HCT116 (cell line): ENCODE data around the gene CHST15. TPM values are rescaled to one million over a fixed set of nuclear protein-coding genes. Genes with fewer than 3 reads are reported as not detected.

Experiments used
- ATAC-seq: fragments of 200-7000 bp; cut with Tn5 transposase; 2 replicates; pipeline ENCODE4 v1.9.1; 2020; ENCODE audit warnings: mild to moderate bottlenecking, moderate library complexity
- BruUV-seq: library from RNA; stranded (reverse); fragments of 400-500 nt; replicated peaks from 2 replicates; lab custom pipeline; 2021; lab: Mats Ljungman, UMichigan
- CTCF ChIA-PET: fragments of 300-600 bp; sonication (Branson Sonifier 250); formaldehyde crosslinking; loops from one replicate; lab custom pipeline; 2021; ENCODE audit warnings: antibody characterized with exemption; lab: Charles Lee
- POLR2A ChIA-PET: fragments of 300-600, 350-600 bp; sonication (Branson Sonifier 250); formaldehyde crosslinking; loops from one replicate; lab custom pipeline; 2021; ENCODE audit warnings: antibody characterized with exemption; lab: Charles Lee
- RAD21 ChIA-PET, 2 experiments: fragments of 300-600 bp; sonication (Branson Sonifier 250); formaldehyde crosslinking; loops; one replicate each; lab custom pipeline; 2023; ENCODE audit warnings: low total read pairs in 2 of 2; ENCODE audit not compliant: uncharacterized antibody in 2 of 2, unreplicated experiment in 2 of 2, low non-redundant PET in 1 of 2; lab: Charles Lee
- DNase-seq: peaks from one replicate; pipeline ENCODE4 v3.0.0-alpha.2; 2010; ENCODE audit warnings: low read depth, low spot score
- H2AFZ ChIP-seq: fragments of 200-600 bp; shearing (Covaris generic), sonication (generic); 2 replicates; pipeline ENCODE4 v1.6.1; 2017; ENCODE audit warnings: low read depth, mixed run types, mixed read lengths, antibody characterized with exemption, low read length; ENCODE audit not compliant: poor library complexity, severe bottlenecking
- H3K27ac ChIP-seq: 2 replicates; pipeline ENCODE4 v1.5.1; 2012; ENCODE audit warnings: low read depth, low read length
- H3K27me3 ChIP-seq: fragments of 200-600 bp; sonication (generic); 2 replicates; pipeline ENCODE4 v1.6.1; 2016; ENCODE audit warnings: mixed run types, low read length, mixed read lengths; ENCODE audit not compliant: insufficient read depth
- H3K36me3 ChIP-seq, 2 experiments: fragments of 200-500 bp in 1 of 2; fragments of 200-600 bp in 1 of 2; sonication (Bioruptor generic) in 1 of 2; sonication (generic) in 1 of 2; 2 replicates each; pipeline versions ENCODE4 v1.5.1 to v1.6.1; 2014 to 2016; ENCODE audit warnings: low read length in 2 of 2, inconsistent platforms in 1 of 2, mixed read lengths in 1 of 2, mixed run types in 1 of 2; ENCODE audit not compliant: insufficient read depth in 2 of 2, control insufficient read depth in 1 of 2
- H3K4me1 ChIP-seq, 2 experiments: fragments of 200-600 bp in 1 of 2; sonication (generic) in 1 of 2; 2 replicates each; pipeline versions ENCODE4 v1.5.1 to v1.6.1; 2012 to 2017; ENCODE audit warnings: low read length in 2 of 2, inconsistent platforms in 1 of 2, mild to moderate bottlenecking in 1 of 2, mixed read lengths in 1 of 2, mixed run types in 1 of 2, moderate library complexity in 1 of 2; ENCODE audit not compliant: insufficient read depth in 2 of 2, control insufficient read depth in 1 of 2
- H3K4me2 ChIP-seq: fragments of 200-600 bp; sonication (generic); 2 replicates; pipeline ENCODE4 v1.6.1; 2017; ENCODE audit warnings: mixed run types, low read length, mixed read lengths
- H3K4me3 ChIP-seq, 2 experiments: fragments of 200-600 bp in 1 of 2; sonication (generic) in 1 of 2; replicated peaks in 1 of 2; 2 replicates each; pipeline ENCODE4 v1.5.1; 2011 to 2016; ENCODE audit warnings: low read length in 2 of 2, control low read depth in 1 of 2, low read depth in 1 of 2, mild to moderate bottlenecking in 1 of 2, mixed read lengths in 1 of 2, mixed run types in 1 of 2
- H3K79me2 ChIP-seq: fragments of 200-600 bp; sonication (generic); 2 replicates; pipeline ENCODE4 v1.6.1; 2017; ENCODE audit warnings: mild to moderate bottlenecking, mixed run types, low read length, moderate library complexity, mixed read lengths; ENCODE audit not compliant: insufficient read depth
- H3K9ac ChIP-seq: fragments of 200-600 bp; sonication (generic); 2 replicates; pipeline ENCODE4 v1.6.1; 2016; ENCODE audit warnings: low read length, mixed read lengths
- H3K9me2 ChIP-seq: fragments of 200-600 bp; sonication (generic), shearing (Covaris generic); 2 replicates; pipeline ENCODE4 v1.6.1; 2017; ENCODE audit warnings: mixed run types, mild to moderate bottlenecking, moderate library complexity; ENCODE audit not compliant: insufficient read depth
- H3K9me3 ChIP-seq, 2 experiments: fragments of 200-500 bp in 1 of 2; fragments of 200-600 bp in 1 of 2; sonication (Bioruptor generic) in 1 of 2; sonication (generic) in 1 of 2; 2 replicates each; pipeline ENCODE4 v1.6.1; 2014 to 2017; ENCODE audit warnings: low read length in 2 of 2, mixed read lengths in 2 of 2, inconsistent platforms in 1 of 2, low read depth in 1 of 2, mild to moderate bottlenecking in 1 of 2, mixed run types in 1 of 2, moderate library complexity in 1 of 2; ENCODE audit not compliant: control insufficient read depth in 1 of 2, insufficient read depth in 1 of 2
- H4K20me1 ChIP-seq: fragments of 200-600 bp; sonication (generic), shearing (Covaris generic); 2 replicates; pipeline ENCODE4 v1.6.1; 2017; ENCODE audit warnings: mixed run types, mild to moderate bottlenecking, moderate library complexity; ENCODE audit not compliant: insufficient read depth
- CBX3 ChIP-seq: IDR thresholded peaks from 2 replicates; pipeline ENCODE4 v1.6.1; 2012; ENCODE audit warnings: low read depth
- EGR1 ChIP-seq: IDR thresholded peaks from 2 replicates; pipeline ENCODE4 v1.6.1; 2012; ENCODE audit warnings: low read depth
- ELF1 ChIP-seq: IDR thresholded peaks from 2 replicates; pipeline ENCODE4 v1.6.1; 2012; ENCODE audit warnings: low read depth, borderline replicate concordance
- RAD21 ChIP-seq: IDR thresholded peaks from 2 replicates; pipeline ENCODE4 v1.6.1; 2012; ENCODE audit warnings: low read depth, mild to moderate bottlenecking
- SP1 ChIP-seq: IDR thresholded peaks from 2 replicates; pipeline ENCODE4 v1.6.1; 2012; ENCODE audit warnings: low read depth
- TCF7L2 ChIP-seq: IDR thresholded peaks from 2 replicates; pipeline ENCODE4 v1.7.0; 2011; ENCODE audit warnings: borderline replicate concordance, inconsistent platforms; ENCODE audit not compliant: insufficient read depth, insufficient read length; ENCODE audit errors: extremely low read depth
- intact Hi-C: fragments of 100-400 bp; cut with micrococcal nuclease; formaldehyde crosslinking; loops from 2 replicates; pipeline ENCODE4 v1.10.0; 2022
- total RNA-seq: library from RNA; stranded (reverse); gene quantifications from one replicate; pipeline ENCODE4 v1.2.1, GENCODE V29; 2021; ENCODE audit not compliant: unreplicated experiment
- TF ChIP-seq, protein P1 (sequence below): IDR thresholded peaks from 2 replicates; pipeline ENCODE4 v1.6.1; 2012; ENCODE audit warnings: low read depth

The CHST15 gene
- total RNA-seq, 1 experiment from 2014 or later: 47.2 TPM

DNA sequence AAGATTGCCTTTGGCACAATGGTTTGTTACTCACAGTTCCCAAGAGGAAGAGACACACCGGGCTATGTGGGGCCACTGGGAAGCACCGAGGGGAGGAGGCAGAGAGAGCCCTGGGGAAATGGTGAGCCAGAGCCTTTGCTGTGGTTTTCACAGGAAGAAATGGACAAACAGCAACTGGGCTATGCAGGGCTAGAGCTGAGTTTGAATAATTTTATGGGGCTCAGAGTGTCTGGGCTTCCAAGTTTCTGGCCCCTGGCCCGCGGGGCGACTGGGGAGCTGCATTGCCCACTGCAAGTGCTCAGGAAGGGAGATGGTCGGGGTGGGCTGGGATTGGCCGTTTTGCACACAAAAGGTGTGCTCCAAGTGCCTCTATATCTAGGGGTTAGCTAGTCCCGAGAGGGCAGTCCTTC, 92.6 kb downstream of the CHST15 start (continued):
- TF ChIP-seq, protein P1, sequence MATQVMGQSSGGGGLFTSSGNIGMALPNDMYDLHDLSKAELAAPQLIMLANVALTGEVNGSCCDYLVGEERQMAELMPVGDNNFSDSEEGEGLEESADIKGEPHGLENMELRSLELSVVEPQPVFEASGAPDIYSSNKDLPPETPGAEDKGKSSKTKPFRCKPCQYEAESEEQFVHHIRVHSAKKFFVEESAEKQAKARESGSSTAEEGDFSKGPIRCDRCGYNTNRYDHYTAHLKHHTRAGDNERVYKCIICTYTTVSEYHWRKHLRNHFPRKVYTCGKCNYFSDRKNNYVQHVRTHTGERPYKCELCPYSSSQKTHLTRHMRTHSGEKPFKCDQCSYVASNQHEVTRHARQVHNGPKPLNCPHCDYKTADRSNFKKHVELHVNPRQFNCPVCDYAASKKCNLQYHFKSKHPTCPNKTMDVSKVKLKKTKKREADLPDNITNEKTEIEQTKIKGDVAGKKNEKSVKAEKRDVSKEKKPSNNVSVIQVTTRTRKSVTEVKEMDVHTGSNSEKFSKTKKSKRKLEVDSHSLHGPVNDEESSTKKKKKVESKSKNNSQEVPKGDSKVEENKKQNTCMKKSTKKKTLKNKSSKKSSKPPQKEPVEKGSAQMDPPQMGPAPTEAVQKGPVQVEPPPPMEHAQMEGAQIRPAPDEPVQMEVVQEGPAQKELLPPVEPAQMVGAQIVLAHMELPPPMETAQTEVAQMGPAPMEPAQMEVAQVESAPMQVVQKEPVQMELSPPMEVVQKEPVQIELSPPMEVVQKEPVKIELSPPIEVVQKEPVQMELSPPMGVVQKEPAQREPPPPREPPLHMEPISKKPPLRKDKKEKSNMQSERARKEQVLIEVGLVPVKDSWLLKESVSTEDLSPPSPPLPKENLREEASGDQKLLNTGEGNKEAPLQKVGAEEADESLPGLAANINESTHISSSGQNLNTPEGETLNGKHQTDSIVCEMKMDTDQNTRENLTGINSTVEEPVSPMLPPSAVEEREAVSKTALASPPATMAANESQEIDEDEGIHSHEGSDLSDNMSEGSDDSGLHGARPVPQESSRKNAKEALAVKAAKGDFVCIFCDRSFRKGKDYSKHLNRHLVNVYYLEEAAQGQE: no peak

DNA sequence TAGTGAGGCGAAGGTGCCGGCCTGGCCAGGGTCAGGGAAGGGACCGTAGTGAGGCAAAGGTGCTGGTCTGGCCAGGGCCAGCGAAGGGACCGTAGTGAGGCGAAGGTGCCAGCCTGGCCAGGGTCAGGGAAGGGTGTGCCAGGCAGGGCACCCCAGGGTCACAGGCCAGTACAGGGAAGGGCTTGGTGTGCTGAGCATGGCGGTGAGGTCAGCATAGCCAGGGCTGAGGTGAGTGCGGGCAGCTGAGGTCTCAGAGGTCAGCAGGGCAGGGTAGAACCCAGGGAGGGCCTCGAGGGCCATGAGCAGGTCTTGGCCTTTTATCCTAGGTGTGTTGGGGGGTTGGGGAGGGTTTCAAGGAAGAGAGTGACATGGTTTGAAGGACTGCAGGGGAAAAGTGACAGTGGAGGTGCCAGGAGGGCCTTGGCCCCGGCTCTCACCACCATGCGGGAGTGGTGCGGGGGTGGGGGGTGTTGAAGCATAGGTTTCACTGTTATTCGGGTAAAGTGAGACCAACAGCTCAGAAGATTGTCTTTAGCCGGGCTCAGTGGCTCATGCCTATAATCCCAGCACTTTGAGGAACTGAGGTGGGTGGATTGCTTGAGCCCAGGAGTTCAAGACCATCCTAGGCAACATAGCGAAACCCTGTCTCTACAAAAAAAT, 93.3 kb downstream of the CHST15 start:
- intact Hi-C loops: loop anchor here (10.0 kb wide), 1 partner anchor 255 kb away; no protein-coding TSS in a partner anchor
- Histone ChIP-seq H3K79me2 (no peaks in the 10 kb centered on the region), H4K20me1 (no peaks in the 10 kb centered on the region), H3K9me3 (no peaks in the 10 kb centered on the region), H3K27ac (no peak overlapping the region), H3K9me2 (no peaks in the 10 kb centered on the region), H3K9ac (no peak overlapping the region), H3K4me1 (peaks cover 8 to 17% of the 10 kb centered on the region in 2 experiments; a peak in 3 of 4 replicates), H3K4me2 (no peak overlapping the region), H3K27me3 (no peaks in the 10 kb centered on the region), H2AFZ (no peak overlapping the region), H3K4me3 (no peak overlapping the region), H3K36me3 (no peaks in the 10 kb centered on the region)
- RAD21 ChIA-PET: no interaction called here
- DNase-seq (no peak), ATAC-seq (no peak)
- CTCF ChIA-PET: no interaction called here
- no TSS peak for BruUV-seq
- POLR2A ChIA-PET: no interaction called here
- TF ChIP-seq TCF7L2: no peak
- no peak for TF ChIP-seq CBX3
- no peak for TF ChIP-seq RAD21
- no peak for TF ChIP-seq EGR1
- no peak for TF ChIP-seq ELF1
- no peak for TF ChIP-seq SP1
- TF ChIP-seq, all 23 proteins: peak for 0
